AG10803 (cell line): ENCODE measurements around the gene PLGRKT.
"Not testable (repeated sequence)": the region's sequence is repeated elsewhere in the genome, so short reads cannot be mapped to it uniquely, and the experiment has no call there.

Source experiments
- DNase-seq: peaks from one replicate; pipeline ENCODE4 v3.0.0; 2010; ENCODE audit warnings: low read depth
- H3K4me3 ChIP-seq: 2 replicates; pipeline ENCODE4 v1.5.1; 2011; ENCODE audit warnings: mild to moderate bottlenecking, low read length, control low read depth
- CTCF ChIP-seq: conservative IDR thresholded peaks from 2 replicates; pipeline ENCODE4 v1.5.1; 2011; ENCODE audit warnings: mild to moderate bottlenecking, low read length, control low read depth, inconsistent platforms

Gene PLGRKT

GRCh38 chr9:5416953-5417352 lies 20.8 kb downstream of the PLGRKT start:
- TF ChIP-seq CTCF = no peak

GRCh38 chr9:5408596-5408995 lies 29.1 kb downstream of the PLGRKT start:
- TF ChIP-seq CTCF = no peak
- DNase-seq = no peak
- H3K4me3 ChIP-seq = no peak overlapping the region

More at GRCh38 chr9:5416953-5417352, 20.8 kb downstream of the PLGRKT start:
- no peak for DNase-seq
- H3K4me3 ChIP-seq = no peak overlapping the region

- TF ChIP-seq CTCF = no peak
- no peak overlapping the region for H3K4me3 ChIP-seq
- no peak for DNase-seq
These were observed 35.5 kb downstream of the PLGRKT start for GRCh38 chr9:5402217-5402616.

GRCh38 chr9:5397547-5397946 lies 40.2 kb downstream of the PLGRKT start:
- H3K4me3 ChIP-seq, DNase-seq: not testable (repeated sequence)

GRCh38 chr9:5395428-5395827 lies 42.3 kb downstream of the PLGRKT start:
- TF ChIP-seq CTCF = no peak
- DNase-seq = no peak
- H3K4me3 ChIP-seq = no peak overlapping the region

- DNase-seq = not testable (repeated sequence)
These were observed 43.7 kb downstream of the PLGRKT start for GRCh38 chr9:5393976-5394375.

GRCh38 chr9:5393497-5393896 lies 44.2 kb downstream of the PLGRKT start:
- H3K4me3 ChIP-seq = no peak overlapping the region

More at GRCh38 chr9:5393976-5394375, 43.7 kb downstream of the PLGRKT start:
- H3K4me3 ChIP-seq = not testable (repeated sequence)

GRCh38 chr9:5392285-5392684 lies 45.4 kb downstream of the PLGRKT start:
- no peak overlapping the region for H3K4me3 ChIP-seq
- peak; percentile 1 for DNase-seq
- no peak for TF ChIP-seq CTCF

More at GRCh38 chr9:5393497-5393896, 44.2 kb downstream of the PLGRKT start:
- DNase-seq = no peak
- TF ChIP-seq CTCF = no peak
